BLaER1 (cell line): ENCODE data around the gene SIM2.

Experiments
- H3K27ac ChIP-seq: shearing (Covaris generic); formaldehyde crosslinking; 2 replicates; pipeline ENCODE4 v1.8.1; 2022
- H3K27me3 ChIP-seq: shearing (Covaris generic); formaldehyde crosslinking; 2 replicates; pipeline ENCODE4 v1.8.1; 2022
- H3K36me3 ChIP-seq: shearing (Covaris generic); formaldehyde crosslinking; 2 replicates; pipeline ENCODE4 v1.8.1; 2022
- H3K4me1 ChIP-seq: shearing (Covaris generic); formaldehyde crosslinking; 2 replicates; pipeline ENCODE4 v1.8.1; 2022
- H3K4me2 ChIP-seq: shearing (Covaris generic); formaldehyde crosslinking; 2 replicates; pipeline ENCODE4 v1.8.1; 2022
- H3K4me3 ChIP-seq: shearing (Covaris generic); formaldehyde crosslinking; 2 replicates; pipeline ENCODE4 v1.8.1; 2022
- H3K9ac ChIP-seq: shearing (Covaris generic); formaldehyde crosslinking; 2 replicates; pipeline ENCODE4 v1.8.1; 2022
- H3K9me3 ChIP-seq: shearing (Covaris generic); formaldehyde crosslinking; 2 replicates; pipeline ENCODE4 v1.8.1; 2022
- H4K20me1 ChIP-seq: shearing (Covaris generic); formaldehyde crosslinking; 2 replicates; pipeline ENCODE4 v1.8.1; 2022
- Cebpa-rat ChIP-seq: shearing (Covaris generic); IDR thresholded peaks from 2 replicates; pipeline ENCODE4 v1.8.1; 2022

SIM2 gene

GRCh38 chr21:36773117-36773516 lies 74.2 kb downstream of the SIM2 start:
- no peak for TF ChIP-seq Cebpa-rat
- Histone ChIP-seq H3K27ac (no peak overlapping the region), H4K20me1 (no peaks in the 10 kb centered on the region), H3K36me3 (no peaks in the 10 kb centered on the region), H3K4me3 (no peak overlapping the region), H3K9me3 (no peaks in the 10 kb centered on the region), H3K9ac (no peak overlapping the region), H3K27me3 (no peaks in the 10 kb centered on the region), H3K4me2 (no peak overlapping the region), H3K4me1 (no peaks in the 10 kb centered on the region)

- Histone ChIP-seq H3K4me3 (no peak overlapping the region), H3K27ac (no peak overlapping the region), H3K36me3 (no peaks in the 10 kb centered on the region), H3K27me3 (no peaks in the 10 kb centered on the region), H4K20me1 (no peaks in the 10 kb centered on the region), H3K9ac (no peak overlapping the region), H3K4me1 (no peaks in the 10 kb centered on the region), H3K4me2 (no peak overlapping the region), H3K9me3 (no peaks in the 10 kb centered on the region)
- TF ChIP-seq Cebpa-rat: no peak
These were observed 75.1 kb downstream of the SIM2 start for GRCh38 chr21:36773995-36774394.

- no peaks in the 10 kb centered on the region for H3K36me3 ChIP-seq
- H3K4me1 ChIP-seq: no peaks in the 10 kb centered on the region
- no peak overlapping the region for H3K4me3 ChIP-seq
- no peaks in the 10 kb centered on the region for H4K20me1 ChIP-seq
- H3K9me3 ChIP-seq: no peaks in the 10 kb centered on the region
- no peak overlapping the region for H3K27ac ChIP-seq
- H3K9ac ChIP-seq: no peak overlapping the region
- H3K4me2 ChIP-seq: no peak overlapping the region
- H3K27me3 ChIP-seq: no peaks in the 10 kb centered on the region
- TF ChIP-seq Cebpa-rat: no peak
These were observed 78.2 kb downstream of the SIM2 start for GRCh38 chr21:36776981-36777617.

GRCh38 chr21:36780861-36781260 lies 81.9 kb downstream of the SIM2 start:
- Histone ChIP-seq H3K9me3 (no peaks in the 10 kb centered on the region), H3K9ac (no peak overlapping the region), H3K27me3 (no peaks in the 10 kb centered on the region), H3K4me3 (no peak overlapping the region), H4K20me1 (no peaks in the 10 kb centered on the region), H3K4me1 (no peaks in the 10 kb centered on the region), H3K27ac (no peak overlapping the region), H3K4me2 (no peak overlapping the region), H3K36me3 (no peaks in the 10 kb centered on the region)
- no peak for TF ChIP-seq Cebpa-rat

- H3K27ac ChIP-seq: no peak overlapping the region
- H3K4me2 ChIP-seq: no peak overlapping the region
- H3K4me3 ChIP-seq: no peak overlapping the region
- H3K36me3 ChIP-seq: no peaks in the 10 kb centered on the region
- no peaks in the 10 kb centered on the region for H4K20me1 ChIP-seq
- H3K9ac ChIP-seq: no peak overlapping the region
- peaks cover 11% of the 10 kb centered on the region for H3K4me1 ChIP-seq
- no peaks in the 10 kb centered on the region for H3K9me3 ChIP-seq
- no peaks in the 10 kb centered on the region for H3K27me3 ChIP-seq
- TF ChIP-seq Cebpa-rat: no peak
These were observed 84.9 kb downstream of the SIM2 start for GRCh38 chr21:36783612-36784374.

GRCh38 chr21:36784947-36785346 lies 86.0 kb downstream of the SIM2 start:
- Histone ChIP-seq H3K4me2 (no peak overlapping the region), H3K9me3 (no peaks in the 10 kb centered on the region), H3K4me1 (peaks cover 11% of the 10 kb centered on the region), H4K20me1 (no peaks in the 10 kb centered on the region), H3K36me3 (no peaks in the 10 kb centered on the region), H3K27ac (no peak overlapping the region), H3K27me3 (no peaks in the 10 kb centered on the region), H3K9ac (no peak overlapping the region), H3K4me3 (no peak overlapping the region)
- TF ChIP-seq Cebpa-rat: no peak

GRCh38 chr21:36785615-36786014 lies 86.7 kb downstream of the SIM2 start:
- H3K4me1 ChIP-seq: peaks cover 11% of the 10 kb centered on the region
- no peak for TF ChIP-seq Cebpa-rat
- no peaks in the 10 kb centered on the region for H4K20me1 ChIP-seq
- no peaks in the 10 kb centered on the region for H3K27me3 ChIP-seq
- no peak overlapping the region for H3K4me3 ChIP-seq
- H3K27ac ChIP-seq: no peak overlapping the region
- H3K4me2 ChIP-seq: no peak overlapping the region
- H3K36me3 ChIP-seq: no peaks in the 10 kb centered on the region
- no peaks in the 10 kb centered on the region for H3K9me3 ChIP-seq
- no peak overlapping the region for H3K9ac ChIP-seq

GRCh38 chr21:36786186-36786585 lies 87.3 kb downstream of the SIM2 start:
- Histone ChIP-seq H3K9me3 (no peaks in the 10 kb centered on the region), H3K27ac (no peak overlapping the region), H3K27me3 (no peaks in the 10 kb centered on the region), H3K36me3 (no peaks in the 10 kb centered on the region), H3K4me2 (no peak overlapping the region), H3K4me3 (no peak overlapping the region), H4K20me1 (no peaks in the 10 kb centered on the region), H3K4me1 (peaks cover 11% of the 10 kb centered on the region), H3K9ac (no peak overlapping the region)
- no peak for TF ChIP-seq Cebpa-rat

- Histone ChIP-seq H3K27me3 (no peaks in the 10 kb centered on the region), H3K4me2 (peak overlapping the region; percentile 31), H3K27ac (no peak overlapping the region), H3K9me3 (no peaks in the 10 kb centered on the region), H4K20me1 (no peaks in the 10 kb centered on the region), H3K9ac (no peak overlapping the region), H3K4me1 (peaks cover 11% of the 10 kb centered on the region), H3K4me3 (no peak overlapping the region), H3K36me3 (no peaks in the 10 kb centered on the region)
- TF ChIP-seq Cebpa-rat: no peak
These were observed 89.3 kb downstream of the SIM2 start for GRCh38 chr21:36788120-36788638.

- no peaks in the 10 kb centered on the region for H3K27me3 ChIP-seq
- TF ChIP-seq Cebpa-rat: no peak
- no peaks in the 10 kb centered on the region for H4K20me1 ChIP-seq
- no peak overlapping the region for H3K4me2 ChIP-seq
- H3K9ac ChIP-seq: no peak overlapping the region
- H3K36me3 ChIP-seq: no peaks in the 10 kb centered on the region
- H3K27ac ChIP-seq: no peak overlapping the region
- H3K9me3 ChIP-seq: peaks cover 13% of the 10 kb centered on the region; the same call in 1 of the 2 replicates
- no peak overlapping the region for H3K4me3 ChIP-seq
- H3K4me1 ChIP-seq: peaks cover 11% of the 10 kb centered on the region
These were observed 91.7 kb downstream of the SIM2 start for GRCh38 chr21:36790616-36791015.
